GM12873 (cell line): ENCODE data around the gene TBC1D22A.

Experiments
- TF ChIP-seq, protein P1 (sequence below): IDR thresholded peaks from 2 replicates; pipeline ENCODE4 v1.5.1; 2012; ENCODE audit warnings: low read depth, mild to moderate bottlenecking, moderate library complexity, low read length, control low read depth; ENCODE audit not compliant: insufficient read depth; ENCODE audit errors: missing control alignments

Gene TBC1D22A

DNA sequence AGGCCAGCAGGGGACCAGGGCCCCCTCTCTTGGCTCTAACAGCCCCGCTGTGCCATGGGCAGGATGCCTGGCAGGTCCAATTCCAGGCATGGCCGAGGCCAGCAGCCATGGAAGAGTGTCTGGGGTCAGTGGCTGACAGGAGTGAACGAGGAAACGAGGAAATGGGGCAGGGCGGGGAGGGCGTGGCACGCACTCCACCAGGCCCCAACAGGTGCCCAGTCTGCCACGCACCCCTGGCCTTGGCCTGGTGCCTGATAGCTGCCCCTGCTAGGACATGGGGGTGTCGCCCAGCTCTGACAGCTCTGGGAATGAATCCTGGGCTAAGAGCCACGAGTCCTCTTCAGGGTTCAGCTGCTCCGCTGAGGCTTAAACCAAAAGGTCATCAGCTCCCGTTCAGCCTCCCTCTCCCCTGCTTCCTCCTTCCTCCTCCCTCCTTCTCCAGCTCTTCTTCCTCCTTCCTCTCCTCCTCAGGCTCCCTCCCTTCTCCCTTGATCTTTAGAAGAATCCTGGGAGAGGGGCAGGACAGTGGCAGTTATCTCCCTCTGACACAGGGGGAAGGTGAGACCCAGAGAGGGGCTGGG lies 11.5 kb upstream of the TBC1D22A start:
- TF ChIP-seq, protein P1, sequence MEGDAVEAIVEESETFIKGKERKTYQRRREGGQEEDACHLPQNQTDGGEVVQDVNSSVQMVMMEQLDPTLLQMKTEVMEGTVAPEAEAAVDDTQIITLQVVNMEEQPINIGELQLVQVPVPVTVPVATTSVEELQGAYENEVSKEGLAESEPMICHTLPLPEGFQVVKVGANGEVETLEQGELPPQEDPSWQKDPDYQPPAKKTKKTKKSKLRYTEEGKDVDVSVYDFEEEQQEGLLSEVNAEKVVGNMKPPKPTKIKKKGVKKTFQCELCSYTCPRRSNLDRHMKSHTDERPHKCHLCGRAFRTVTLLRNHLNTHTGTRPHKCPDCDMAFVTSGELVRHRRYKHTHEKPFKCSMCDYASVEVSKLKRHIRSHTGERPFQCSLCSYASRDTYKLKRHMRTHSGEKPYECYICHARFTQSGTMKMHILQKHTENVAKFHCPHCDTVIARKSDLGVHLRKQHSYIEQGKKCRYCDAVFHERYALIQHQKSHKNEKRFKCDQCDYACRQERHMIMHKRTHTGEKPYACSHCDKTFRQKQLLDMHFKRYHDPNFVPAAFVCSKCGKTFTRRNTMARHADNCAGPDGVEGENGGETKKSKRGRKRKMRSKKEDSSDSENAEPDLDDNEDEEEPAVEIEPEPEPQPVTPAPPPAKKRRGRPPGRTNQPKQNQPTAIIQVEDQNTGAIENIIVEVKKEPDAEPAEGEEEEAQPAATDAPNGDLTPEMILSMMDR, result no peak

- TF ChIP-seq, protein P1, result no peak
Observed at GRCh38 chr22:46752286-46752987, 10.0 kb upstream of the TBC1D22A start.

DNA sequence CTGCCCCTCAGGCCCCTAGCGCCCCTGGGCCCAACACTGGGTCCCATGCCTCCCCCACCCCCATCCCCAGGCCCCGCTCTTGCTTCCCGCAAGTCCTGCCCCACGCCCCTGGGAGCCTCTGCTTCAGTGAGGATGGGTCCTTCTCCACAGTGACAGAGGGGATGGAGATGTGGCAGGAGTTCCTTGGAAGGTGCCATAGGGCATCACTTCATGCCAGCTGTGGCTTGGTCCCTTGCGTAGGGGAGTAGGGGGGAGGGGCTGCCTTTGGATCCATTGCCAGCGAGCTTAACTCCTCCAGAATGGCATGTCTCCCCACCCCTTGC lies 9.5 kb upstream of the TBC1D22A start:
- TF ChIP-seq, protein P1, result no peak

- TF ChIP-seq, protein P1, result no peak
Observed at GRCh38 chr22:46753360-46753759, 9.1 kb upstream of the TBC1D22A start.

DNA sequence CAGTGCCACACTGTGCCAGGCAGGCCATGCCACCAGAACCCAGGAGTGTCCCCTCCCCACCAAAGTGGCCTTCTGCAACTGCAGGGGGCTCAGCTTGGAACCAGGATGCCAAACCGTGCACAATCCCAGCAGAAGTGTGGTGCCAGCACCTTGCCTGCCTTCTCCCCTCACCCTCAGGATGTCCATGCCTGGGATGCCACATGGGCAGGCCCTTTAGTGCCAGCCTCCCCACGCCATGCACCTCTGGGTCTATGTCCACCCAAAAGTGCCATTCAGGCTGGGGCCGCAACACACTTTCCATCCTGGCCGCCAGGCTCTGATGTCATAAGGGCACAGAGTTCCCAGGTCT lies 8.7 kb upstream of the TBC1D22A start:
- TF ChIP-seq, protein P1, result no peak

DNA sequence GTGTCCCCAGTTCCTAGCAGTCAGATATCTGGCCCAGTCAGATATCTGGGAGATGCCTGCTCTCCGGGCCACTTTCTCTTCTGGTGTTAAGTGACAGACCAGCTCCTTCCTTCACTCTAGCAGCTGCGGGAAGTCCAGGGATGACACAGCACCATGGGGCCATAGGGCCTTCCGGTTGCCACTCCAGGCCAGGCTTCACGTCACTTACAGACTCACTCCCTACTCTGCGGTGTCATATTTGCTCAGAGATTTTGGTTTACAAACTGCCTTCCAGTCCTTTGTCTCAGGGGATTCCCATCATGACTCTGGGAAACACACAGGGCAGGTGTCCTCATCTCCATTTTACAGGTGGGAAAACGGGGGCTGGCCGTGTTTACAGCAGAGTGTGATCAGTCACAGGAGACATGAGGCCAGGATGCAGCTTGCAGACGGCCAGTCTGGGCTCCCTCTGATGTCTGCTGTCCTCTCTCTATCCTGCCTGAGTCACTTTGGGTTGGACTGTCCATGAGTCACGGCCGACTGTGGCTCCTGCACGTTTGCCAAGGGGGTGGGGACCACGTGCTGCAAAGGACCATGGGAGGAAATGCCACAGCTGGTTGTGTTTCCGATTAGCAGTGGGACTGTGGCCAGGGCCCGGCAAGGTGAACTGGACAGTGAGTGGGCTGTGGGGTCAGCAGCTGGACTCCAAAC lies 8.2 kb upstream of the TBC1D22A start:
- TF ChIP-seq, protein P1, result no peak

- TF ChIP-seq, protein P1, result no peak
Observed at GRCh38 chr22:46754826-46755225, 7.6 kb upstream of the TBC1D22A start.
